ENCODE measurements around the gene UBE2H.
"Not testable (repeated sequence)": the region's sequence is repeated elsewhere in the genome, so short reads cannot be mapped to it uniquely, and the experiment has no call there.

UBE2H gene

GRCh38 chr7:129841465-129841864 lies 111.3 kb downstream of the UBE2H start:
- no peak for DNase-seq

GRCh38 chr7:129840757-129841156 lies 112.0 kb downstream of the UBE2H start:
- no peak for DNase-seq

GRCh38 chr7:129836983-129837382 lies 115.8 kb downstream of the UBE2H start:
- no peak for DNase-seq

- peak; percentile 27 for DNase-seq
These were observed 117.2 kb downstream of the UBE2H start for GRCh38 chr7:129835569-129835968.

- DNase-seq = not testable (repeated sequence)
These were observed 119.4 kb downstream of the UBE2H start for GRCh38 chr7:129833353-129833752.

- DNase-seq = no peak
These were observed 120.0 kb downstream of the UBE2H start for GRCh38 chr7:129832701-129833227.

- DNase-seq = no peak
These were observed 120.5 kb downstream of the UBE2H start for GRCh38 chr7:129832282-129832681.

GRCh38 chr7:129831424-129832058 lies 121.2 kb downstream of the UBE2H start:
- no peak for DNase-seq

GRCh38 chr7:129830949-129831348 lies 121.8 kb downstream of the UBE2H start:
- DNase-seq = no peak

GRCh38 chr7:129829737-129830631 lies 122.8 kb downstream of the UBE2H start:
- DNase-seq = peak; percentile 84

GRCh38 chr7:129828989-129829736 lies 123.6 kb downstream of the UBE2H start:
- peak; percentile 79 for DNase-seq

GRCh38 chr7:129828078-129828762 lies 124.5 kb downstream of the UBE2H start:
- no peak for DNase-seq

- DNase-seq = no peak
These were observed 125.2 kb downstream of the UBE2H start for GRCh38 chr7:129827467-129827990.

GRCh38 chr7:129826895-129827294 lies 125.9 kb downstream of the UBE2H start:
- not testable (repeated sequence) for DNase-seq

GRCh38 chr7:129825209-129825970 lies 127.4 kb downstream of the UBE2H start:
- peak; percentile 80 for DNase-seq

GRCh38 chr7:129824291-129825208 lies 128.2 kb downstream of the UBE2H start:
- DNase-seq = peak; percentile 90

- not testable (repeated sequence) for DNase-seq
These were observed 129.6 kb downstream of the UBE2H start for GRCh38 chr7:129823143-129823542.

GRCh38 chr7:129821476-129821875 lies 131.3 kb downstream of the UBE2H start:
- no peak for DNase-seq

- DNase-seq = no peak
These were observed 136.0 kb downstream of the UBE2H start for GRCh38 chr7:129816742-129817141.

GRCh38 chr7:129807863-129808262 lies 144.9 kb downstream of the UBE2H start:
- no peak for DNase-seq

Data from NCI-H1436 (cell line).